Gastrocnemius medialis (tissue), 4 donors: ENCODE results near the gene TMEM106A.

Experiments
- CTCF ChIP-seq, 5 experiments: fragments of 450-650 bp in 3 of 5; fragments of 200-600 bp in 2 of 5; sonication (generic) in 2 of 5; IDR thresholded peaks in 4 of 5; conservative IDR thresholded peaks in 1 of 5; 1 replicate in 4 of 5; 2 replicates in 1 of 5; pipeline ENCODE4 v1.5.1; 2016 to 2019; ENCODE audit warnings: antibody characterized with exemption in 5 of 5, mild to moderate bottlenecking in 3 of 5, moderate library complexity in 3 of 5
- POLR2A ChIP-seq, 2 donors: fragments of 450-650 bp; IDR thresholded peaks; one replicate each; pipeline ENCODE4 v1.6.1; 2017; ENCODE audit warnings: antibody characterized with exemption in 2 of 2, mild to moderate bottlenecking in 2 of 2, moderate library complexity in 2 of 2

- TF ChIP-seq CTCF (IDR thresholded peaks at IDR 0.05 in 4 of 5, conservative IDR thresholded peaks at IDR 0.05 in 1 of 5) (no peak), POLR2A (IDR thresholded peaks at IDR 0.05) (no peak)
Observed at GRCh38 chr17:43169561-43170139, 42.0 kb upstream of the TMEM106A start.
